ENCODE results near the gene TSPAN9. TPM values are rescaled to one million over a fixed set of nuclear protein-coding genes. Genes with fewer than 3 reads are reported as not detected.

TSPAN9 gene
- total RNA-seq, 4 donors from 2014 or later: 13.7 to 35.4 (median 26.7) TPM

DNA sequence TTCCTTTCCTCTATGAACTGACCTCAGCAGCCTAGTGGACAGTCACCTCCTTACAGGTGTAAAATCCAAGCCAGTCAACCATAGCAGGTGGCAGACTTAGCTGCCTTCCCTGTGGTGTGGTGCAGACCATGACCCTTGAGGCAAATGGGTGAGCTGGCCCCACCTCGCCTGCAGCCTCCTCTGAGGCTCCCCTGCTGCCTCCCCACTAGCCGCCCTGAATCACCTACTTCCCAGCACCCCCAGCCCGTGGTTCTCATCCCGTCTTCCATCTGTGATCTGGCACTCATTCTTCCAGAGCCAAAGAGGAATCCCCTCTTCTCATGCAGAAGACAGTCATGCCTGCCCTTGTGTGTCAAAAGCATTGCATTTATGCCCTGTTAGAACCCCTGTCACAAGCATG is 34.4 kb upstream of the TSPAN9 start:
- Histone ChIP-seq H3K27me3 (peaks cover 0 to 4% (median 0%) of the 10 kb centered on the region in 4 donors), H3K36me3 (peaks cover 10 to 35% (median 31%) of the 10 kb centered on the region in 4 donors), H3K27ac (replicated peaks in 1 of 4) (no peak overlapping the region), H3K4me1 (peaks cover 0 to 6% (median 4%) of the 10 kb centered on the region in 4 donors), H3K9me3 (no peaks in the 10 kb centered on the region), H3K4me3 (no peak overlapping the region)
- DNase-seq (ENCODE audit: extremely low spot score): no peak
- 90% methylated on average over 3 of the region's 4 CpGs for WGBS
- intact Hi-C loops (cut with DNase I): loop anchor here (5.0 kb wide), 1 partner anchor 191 kb away; no protein-coding TSS in a partner anchor
- TF ChIP-seq POLR2A (IDR thresholded peaks at IDR 0.05; ENCODE audit: low read depth) (no peak), EP300 (IDR thresholded peaks at IDR 0.05) (no peak), POLR2AphosphoS5 (IDR thresholded peaks at IDR 0.05) (no peak), CTCF (IDR thresholded peaks at IDR 0.05) (no peak)

GRCh38 chr12:3043406-3043805 is 33.8 kb upstream of the TSPAN9 start:
- intact Hi-C loops (cut with DNase I): loop anchor here (5.0 kb wide), 1 partner anchor 191 kb away; no protein-coding TSS in a partner anchor
- Histone ChIP-seq H3K36me3 (peaks cover 4 to 30% (median 25%) of the 10 kb centered on the region in 4 donors), H3K9me3 (no peaks in the 10 kb centered on the region), H3K4me3 (no peak overlapping the region), H3K27ac (replicated peaks in 1 of 4) (no peak overlapping the region), H3K4me1 (peaks cover 0 to 6% (median 4%) of the 10 kb centered on the region in 4 donors), H3K27me3 (peaks cover 0 to 4% (median 0%) of the 10 kb centered on the region in 4 donors)
- TF ChIP-seq CTCF (IDR thresholded peaks at IDR 0.05): no peak
- TF ChIP-seq POLR2AphosphoS5 (IDR thresholded peaks at IDR 0.05): no peak
- TF ChIP-seq POLR2A (IDR thresholded peaks at IDR 0.05; ENCODE audit: low read depth): no peak
- no peak for TF ChIP-seq EP300 (IDR thresholded peaks at IDR 0.05)
- WGBS: 92% methylated on average over 7 of the region's 7 CpGs
- no peak for DNase-seq (ENCODE audit: extremely low spot score)

DNA sequence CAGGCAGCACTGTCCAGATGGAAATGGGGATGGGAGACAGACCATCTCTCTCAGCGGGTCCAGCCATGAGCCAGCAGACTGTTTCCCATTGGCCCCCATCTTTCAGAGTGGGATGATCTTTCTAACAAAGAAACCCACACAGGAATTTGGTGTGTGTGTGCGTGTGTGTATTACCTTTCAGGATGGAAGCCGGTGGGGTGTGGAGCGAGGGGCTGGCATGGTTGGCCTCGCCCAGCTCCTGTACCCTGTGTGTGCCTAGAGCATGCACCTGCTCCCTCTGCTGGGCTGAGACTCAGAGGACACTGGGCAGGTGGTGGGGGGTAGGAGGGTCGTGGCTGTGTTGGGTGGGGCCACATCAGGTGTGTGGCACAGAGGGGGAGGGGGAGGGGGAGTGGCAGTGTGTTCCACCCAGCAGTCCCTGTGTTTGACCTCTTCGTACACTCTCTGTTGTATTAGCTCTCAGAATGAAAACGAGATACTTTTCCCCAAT is 33.0 kb upstream of the TSPAN9 start:
- intact Hi-C loops (cut with DNase I): loop anchor here (5.0 kb wide), 1 partner anchor 192 kb away; no protein-coding TSS in a partner anchor
- H3K36me3 ChIP-seq: peaks cover 0 to 22% (median 17%) of the 10 kb centered on the region in 4 donors
- 85% methylated on average over 7 of the region's 8 CpGs for WGBS
- H3K4me3 ChIP-seq: no peak overlapping the region
- no peak for DNase-seq (ENCODE audit: extremely low spot score)
- peaks cover 0 to 6% (median 4%) of the 10 kb centered on the region in 4 donors for H3K4me1 ChIP-seq
- no peak for TF ChIP-seq POLR2AphosphoS5 (IDR thresholded peaks at IDR 0.05)
- no peak for TF ChIP-seq POLR2A (IDR thresholded peaks at IDR 0.05; ENCODE audit: low read depth)
- TF ChIP-seq CTCF (IDR thresholded peaks at IDR 0.05): no peak
- no peak for TF ChIP-seq EP300 (IDR thresholded peaks at IDR 0.05)
- peaks cover 0 to 4% (median 0%) of the 10 kb centered on the region in 4 donors for H3K27me3 ChIP-seq
- H3K27ac ChIP-seq (replicated peaks in 1 of 4): no peak overlapping the region
- H3K9me3 ChIP-seq: no peaks in the 10 kb centered on the region

GRCh38 chr12:3045494-3045893 is 31.7 kb upstream of the TSPAN9 start:
- no peak for DNase-seq (ENCODE audit: extremely low spot score)
- Histone ChIP-seq H3K36me3 (peaks cover 0 to 9% (median 5%) of the 10 kb centered on the region in 4 donors), H3K4me3 (no peak overlapping the region), H3K4me1 (peaks cover 0 to 6% (median 4%) of the 10 kb centered on the region in 4 donors), H3K9me3 (no peaks in the 10 kb centered on the region), H3K27ac (replicated peaks in 1 of 4) (no peak overlapping the region), H3K27me3 (peaks cover 0 to 4% (median 0%) of the 10 kb centered on the region in 4 donors)
- TF ChIP-seq POLR2A (IDR thresholded peaks at IDR 0.05; ENCODE audit: low read depth): no peak
- WGBS: 93% methylated on average over 5 of the region's 5 CpGs
- intact Hi-C loops (cut with DNase I): no loop called here

- Histone ChIP-seq H3K27me3 (peaks cover 0 to 4% (median 0%) of the 10 kb centered on the region in 4 donors), H3K4me3 (no peak overlapping the region), H3K36me3 (peaks cover 0 to 4% (median under 1%) of the 10 kb centered on the region in 4 donors), H3K27ac (replicated peaks in 1 of 4) (no peak overlapping the region), H3K9me3 (no peaks in the 10 kb centered on the region), H3K4me1 (peaks cover 0 to 6% (median 4%) of the 10 kb centered on the region in 4 donors)
- 91% methylated on average over 6 of the region's 7 CpGs for WGBS
- intact Hi-C loops (cut with DNase I): no loop called here
- TF ChIP-seq POLR2A (IDR thresholded peaks at IDR 0.05; ENCODE audit: low read depth): no peak
- no peak for TF ChIP-seq EP300 (IDR thresholded peaks at IDR 0.05)
- no peak for TF ChIP-seq POLR2AphosphoS5 (IDR thresholded peaks at IDR 0.05)
- TF ChIP-seq CTCF (IDR thresholded peaks at IDR 0.05): no peak
- no peak for DNase-seq (ENCODE audit: extremely low spot score)
Observed at GRCh38 chr12:3045989-3046388, 31.2 kb upstream of the TSPAN9 start.
